Measurements from ENCODE around the gene SREBF2. TPM values are rescaled to one million over a fixed set of nuclear protein-coding genes. Genes with fewer than 3 reads are reported as not detected.
A peak's percentile ranks its signal among the peaks of the same experiment; 100 is the strongest.

The SREBF2 gene
- polyA plus RNA-seq (ENCODE audit: insufficient read length in 10 of 10): 100 to 1,000 TPM in 1 of 10 donors, 10 to 100 TPM in 9; 60.8 to 102 (median 78.3) TPM
- long read RNA-seq, donor 1, full-length matches to known transcripts: 8 of 77 reads
- long read RNA-seq, donor 1, partial matches to known transcripts: 69 of 77 reads
- long read RNA-seq, donor 1, other reads (novel, unspliced or antisense): 0 of 77 reads
- long read RNA-seq, donor 2, full-length matches to known transcripts: 6 of 34 reads
- long read RNA-seq, donor 2, partial matches to known transcripts: 28 of 34 reads
- long read RNA-seq, donor 2, other reads (novel, unspliced or antisense): 0 of 34 reads
- long read RNA-seq, donor 3: 0 reads
- long read RNA-seq, donor 4, full-length matches to known transcripts: 5 of 21 reads
- long read RNA-seq, donor 4, partial matches to known transcripts: 16 of 21 reads
- long read RNA-seq, donor 4, other reads (novel, unspliced or antisense): 0 of 21 reads
- long read RNA-seq, donor 5, full-length matches to known transcripts: 6 of 76 reads
- long read RNA-seq, donor 5, partial matches to known transcripts: 70 of 76 reads
- long read RNA-seq, donor 5, other reads (novel, unspliced or antisense): 0 of 76 reads
- long read RNA-seq, donor 6, full-length matches to known transcripts: 6 of 56 reads
- long read RNA-seq, donor 6, partial matches to known transcripts: 50 of 56 reads
- long read RNA-seq, donor 6, other reads (novel, unspliced or antisense): 0 of 56 reads
- long read RNA-seq, donor 7, full-length matches to known transcripts: 9 of 30 reads
- long read RNA-seq, donor 7, partial matches to known transcripts: 21 of 30 reads
- long read RNA-seq, donor 7, other reads (novel, unspliced or antisense): 0 of 30 reads
- long read RNA-seq, donor 8, full-length matches to known transcripts: 1 of 59 reads
- long read RNA-seq, donor 8, partial matches to known transcripts: 58 of 59 reads
- long read RNA-seq, donor 8, other reads (novel, unspliced or antisense): 0 of 59 reads
- long read RNA-seq, donor 9, full-length matches to known transcripts: 2 of 2 reads
- long read RNA-seq, donor 9, partial matches to known transcripts: 0 of 2 reads
- long read RNA-seq, donor 9, other reads (novel, unspliced or antisense): 0 of 2 reads

DNA sequence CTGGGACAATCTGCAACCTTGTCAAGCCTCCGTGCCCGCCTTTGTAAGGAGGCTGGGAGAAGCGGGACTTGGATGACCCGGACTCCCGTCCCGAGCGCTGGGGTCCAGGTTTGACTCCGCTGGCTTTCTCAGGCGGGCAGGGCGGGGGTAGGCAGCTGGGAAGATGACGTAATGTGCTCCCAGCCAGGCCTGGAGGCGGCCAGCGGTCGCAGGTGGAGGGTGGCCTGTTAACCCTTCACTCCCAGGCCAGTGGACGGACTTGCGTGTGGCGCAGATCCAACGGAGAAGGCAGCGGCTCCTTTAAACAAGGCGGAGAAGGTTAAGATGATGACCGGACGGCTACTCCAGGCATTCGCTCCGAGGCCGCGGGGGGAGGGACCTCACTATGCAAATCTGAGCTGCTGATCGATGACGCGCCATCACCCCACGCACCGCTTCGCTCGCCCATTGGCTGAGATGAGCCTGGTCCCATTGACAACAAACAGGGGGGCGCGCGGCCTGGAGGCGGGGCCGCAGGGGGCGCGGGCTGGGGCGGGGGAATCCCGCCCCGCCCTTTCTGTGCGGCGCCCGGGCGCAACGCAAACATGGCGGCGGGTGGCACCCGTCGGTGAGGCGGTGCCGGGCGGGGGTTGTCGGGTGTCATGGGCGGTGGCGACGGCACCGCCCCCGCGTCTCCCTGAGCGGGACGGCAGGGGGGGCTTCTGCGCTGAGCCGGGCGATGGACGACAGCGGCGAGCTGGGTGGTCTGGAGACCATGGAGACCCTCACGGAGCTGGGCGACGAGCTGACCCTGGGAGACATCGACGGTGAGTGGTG lies at the start of gene SREBF2:
Gene SREBF2 (plus strand): TSS at position 553 of the 816 bp plus-strand sequence. CDS start 166 bp downstream, at position 719.
- peak; percentile 99 to 100 (median 100) for DNase-seq

- DNase-seq: no peak
These were observed 45.6 kb upstream of the SREBF2 start for GRCh38 chr22:41787331-41787730.

DNA sequence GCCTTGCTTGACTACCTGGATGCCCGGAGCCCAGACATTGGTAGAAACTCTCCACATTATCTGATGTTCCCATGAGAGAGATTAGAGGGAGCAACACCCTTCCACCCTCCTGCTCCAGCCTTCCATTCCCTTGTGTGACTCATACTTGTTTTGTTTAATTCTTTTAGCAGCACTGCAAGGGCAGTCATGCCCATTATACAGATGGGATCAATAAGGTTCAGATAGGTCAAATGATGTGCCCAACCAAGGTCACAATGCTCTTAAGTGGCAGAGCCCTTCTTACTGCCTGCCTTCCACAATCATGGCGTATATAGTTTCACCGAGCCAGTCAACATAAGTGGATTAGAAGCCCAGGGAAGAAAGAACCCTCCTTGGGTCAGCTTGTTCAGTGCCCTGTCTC lies 39.0 kb upstream of the SREBF2 start:
- no peak for DNase-seq

DNA sequence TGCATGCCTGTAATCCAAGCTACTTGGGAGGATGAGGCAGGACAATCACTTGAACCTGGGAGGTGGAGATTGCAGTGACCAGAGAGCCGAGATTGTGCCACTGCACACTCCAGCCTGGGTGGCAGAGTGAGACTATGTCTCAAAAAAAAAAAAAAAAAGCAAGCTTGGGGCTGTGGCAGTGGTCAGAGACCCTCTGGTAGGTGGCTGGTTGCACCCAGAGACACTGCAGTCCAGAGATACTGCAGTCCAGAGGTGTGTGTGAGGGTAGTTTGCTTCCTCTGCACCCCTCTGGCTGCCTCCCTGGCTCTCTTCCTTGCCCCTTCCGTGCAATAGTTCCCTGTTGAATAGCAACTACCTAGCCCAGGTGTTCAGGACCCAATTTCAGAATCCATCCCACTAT lies 34.2 kb upstream of the SREBF2 start:
- DNase-seq: no peak

- peak in 1 of 3 donors; percentile 44 for DNase-seq
These were observed 33.2 kb upstream of the SREBF2 start for GRCh38 chr22:41799486-41800347.

DNA sequence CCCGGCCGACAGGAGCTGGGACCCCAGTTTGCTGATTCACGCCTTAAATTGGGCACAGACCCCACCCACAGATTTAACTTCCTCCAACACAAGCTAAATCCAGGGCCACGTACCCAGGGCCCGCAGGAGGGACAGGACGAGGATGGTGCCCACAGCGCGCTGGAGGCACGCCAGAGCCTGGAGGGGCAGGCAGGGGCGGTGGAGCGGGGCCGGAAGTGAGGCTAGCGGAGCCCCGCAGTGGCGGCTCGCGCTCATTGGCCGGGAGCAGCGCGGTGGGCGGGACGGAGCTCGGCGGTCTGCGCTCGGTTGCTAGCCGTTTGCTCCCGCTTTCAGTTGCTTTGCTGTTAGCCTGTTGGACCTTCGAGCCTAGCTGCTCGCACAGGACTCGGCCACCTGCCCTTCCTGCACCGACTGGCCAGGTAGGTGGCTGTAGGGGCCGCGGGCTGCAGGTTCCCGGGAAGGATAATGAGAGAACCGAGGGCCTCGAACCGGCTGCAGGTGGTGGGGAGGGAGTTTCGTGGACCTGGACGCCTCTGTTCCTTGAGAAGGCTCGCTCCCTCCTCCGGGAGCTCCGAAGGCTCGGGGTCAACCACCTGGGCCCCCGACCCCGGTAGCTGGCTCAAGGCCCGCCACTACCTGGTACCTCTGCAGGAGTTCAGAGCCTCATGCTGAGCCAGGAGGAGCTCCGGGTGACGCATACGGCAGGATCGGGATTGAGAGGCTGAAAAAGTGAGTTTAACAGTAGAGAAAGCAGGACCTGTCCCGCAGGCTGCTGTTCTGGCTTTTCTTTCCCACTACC lies 32.4 kb upstream of the SREBF2 start, which contains the start of gene CCDC134:
Gene CCDC134 (plus strand): TSS at position 332 of the 799 bp plus-strand sequence. CDS start 8,212 bp downstream, outside the sequence.
- DNase-seq: peak; percentile 86 to 96 (median 90)

DNA sequence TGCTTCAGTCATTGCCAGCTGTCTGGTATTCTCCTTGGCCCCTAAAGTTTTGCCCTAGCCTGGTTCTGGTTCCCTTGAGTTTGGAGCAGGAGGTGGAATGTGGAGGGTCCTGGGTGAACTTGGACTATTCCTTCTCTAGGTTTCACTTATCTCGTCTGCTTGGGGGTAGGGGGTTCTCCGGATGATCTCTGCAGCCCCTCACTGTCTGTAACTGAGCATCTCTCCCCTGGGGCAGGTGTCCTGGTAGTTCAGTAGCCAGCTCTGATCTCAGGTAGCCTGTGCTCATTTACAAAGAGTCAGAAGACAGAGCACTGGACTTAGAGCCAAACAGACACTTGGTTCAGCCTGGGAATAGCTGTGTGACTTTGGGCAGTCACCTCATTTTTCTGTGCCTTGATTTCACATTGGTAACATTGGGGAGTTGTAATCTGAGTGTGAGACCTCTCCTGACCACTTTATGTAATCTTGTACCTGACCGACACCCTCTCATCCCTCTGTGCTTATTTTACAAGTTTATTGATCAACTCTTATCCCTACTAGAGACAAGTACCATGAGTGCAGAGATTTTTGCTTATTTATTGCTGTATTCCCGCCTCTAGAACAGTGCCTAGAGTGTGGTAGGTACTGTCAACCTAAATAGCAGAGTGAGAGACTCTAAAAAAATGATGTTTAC lies 31.6 kb upstream of the SREBF2 start:
- no peak for DNase-seq

- no peak for DNase-seq
These were observed 31.0 kb upstream of the SREBF2 start for GRCh38 chr22:41801886-41802285.

GRCh38 chr22:41805639-41806038 lies 27.3 kb upstream of the SREBF2 start:
- DNase-seq: no peak

GRCh38 chr22:41808400-41808799 lies 24.5 kb upstream of the SREBF2 start:
- DNase-seq: no peak

- DNase-seq: no peak
These were observed 22.9 kb upstream of the SREBF2 start for GRCh38 chr22:41810022-41810421.

DNA sequence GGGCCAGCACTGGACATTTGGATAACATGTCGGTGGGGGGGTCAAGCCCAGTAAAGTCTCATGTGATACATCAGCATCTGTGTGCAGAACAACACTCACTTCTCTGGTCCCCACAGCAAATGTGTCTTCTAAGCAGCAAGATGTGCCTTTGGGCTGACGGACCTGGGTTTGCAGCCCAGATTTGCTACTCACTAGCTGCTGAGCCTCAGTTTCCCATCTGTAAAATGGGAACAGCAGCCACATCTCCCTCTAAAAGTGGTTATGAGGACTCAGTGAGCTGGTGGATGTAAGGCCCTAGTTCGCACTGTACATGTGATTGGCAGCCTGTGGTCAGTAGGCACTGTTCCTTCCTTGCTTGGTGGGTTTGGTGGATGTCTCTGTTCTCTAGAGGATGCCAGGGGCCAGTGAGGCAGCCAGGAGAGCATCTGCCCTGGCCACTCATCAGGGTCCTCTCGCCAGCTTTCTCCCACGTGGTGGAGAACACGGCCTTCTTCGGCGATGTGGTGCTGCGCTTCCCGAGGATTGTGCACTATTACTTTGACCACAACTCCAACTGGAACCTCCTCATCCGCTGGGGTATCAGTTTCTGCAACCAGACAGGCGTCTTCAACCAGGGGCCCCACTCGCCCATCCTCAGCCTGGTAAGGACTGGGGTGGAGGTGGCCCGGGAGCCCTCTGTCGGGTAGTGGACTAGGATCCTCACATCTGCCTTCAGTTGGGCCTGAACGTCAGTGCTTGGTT lies 19.9 kb upstream of the SREBF2 start:
- DNase-seq: no peak

GRCh38 chr22:41813726-41814410 lies 19.0 kb upstream of the SREBF2 start:
- no peak for DNase-seq

DNA sequence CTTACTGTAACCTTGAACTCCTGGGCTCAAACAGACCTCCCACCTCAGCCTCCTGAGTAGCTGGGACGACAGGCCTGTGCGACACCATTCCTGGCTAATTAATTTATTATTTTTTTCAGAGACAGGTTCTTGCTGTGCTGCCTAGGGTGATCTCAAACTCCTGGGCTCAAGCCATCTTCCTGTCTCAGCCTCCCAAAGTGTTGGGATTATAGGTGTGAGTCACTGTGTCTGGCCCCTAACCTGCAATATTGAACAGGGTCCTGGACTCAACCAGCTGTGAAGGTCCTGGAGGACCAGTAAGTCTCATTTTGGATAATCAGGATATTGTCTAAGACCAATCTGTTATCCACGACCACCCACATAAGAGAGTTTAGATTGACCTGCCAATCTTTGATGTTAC lies 17.2 kb upstream of the SREBF2 start:
- DNase-seq: no peak

DNA sequence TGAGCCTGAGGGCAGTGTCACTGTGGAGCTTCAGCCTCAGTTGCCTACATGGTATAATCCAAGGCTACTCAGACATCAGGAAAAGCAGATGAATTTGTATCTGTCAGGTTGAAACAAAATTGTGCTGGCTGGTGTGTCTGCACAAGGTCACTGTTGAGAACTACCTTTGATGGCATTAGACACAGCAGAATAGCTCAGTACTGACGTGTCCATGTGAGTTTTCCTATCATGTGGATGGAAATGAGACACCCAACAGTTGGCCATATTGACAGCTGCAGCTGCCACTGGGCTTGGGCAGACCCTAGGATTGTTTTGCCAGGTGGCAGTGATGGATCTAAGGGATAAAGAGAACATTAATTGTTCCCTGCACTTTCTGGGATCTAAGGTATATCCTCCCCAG lies 16.7 kb upstream of the SREBF2 start:
- peak; percentile 40 to 63 (median 48) for DNase-seq

- no peak for DNase-seq
These were observed 16.0 kb upstream of the SREBF2 start for GRCh38 chr22:41816871-41817270.

DNA sequence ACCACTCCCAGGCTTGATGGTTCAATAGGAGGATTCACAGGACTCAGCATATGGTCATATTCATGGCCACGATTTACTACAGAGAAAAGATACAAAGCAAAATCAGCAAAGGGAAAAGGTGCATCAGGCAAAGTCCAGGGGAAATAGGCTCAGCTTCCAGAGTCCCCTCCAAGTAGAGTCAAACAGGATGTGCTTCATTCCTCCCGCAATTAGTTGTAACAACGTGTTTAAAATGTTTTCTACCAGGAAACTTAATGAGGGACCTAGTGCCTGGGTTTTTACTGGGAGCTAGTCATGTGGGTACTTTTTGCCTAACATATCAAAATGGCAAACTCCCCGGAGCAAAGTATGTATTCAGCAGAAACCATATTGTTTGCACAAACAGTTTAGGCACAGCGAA lies 14.9 kb upstream of the SREBF2 start:
- no peak for DNase-seq

Measured in muscle of back (tissue), 13 donors.